ENCODE results near the gene SESN2.
"Not testable (repeated sequence)": the region's sequence is repeated elsewhere in the genome, so short reads cannot be mapped to it uniquely, and the experiment has no call there.

The SESN2 gene

DNA sequence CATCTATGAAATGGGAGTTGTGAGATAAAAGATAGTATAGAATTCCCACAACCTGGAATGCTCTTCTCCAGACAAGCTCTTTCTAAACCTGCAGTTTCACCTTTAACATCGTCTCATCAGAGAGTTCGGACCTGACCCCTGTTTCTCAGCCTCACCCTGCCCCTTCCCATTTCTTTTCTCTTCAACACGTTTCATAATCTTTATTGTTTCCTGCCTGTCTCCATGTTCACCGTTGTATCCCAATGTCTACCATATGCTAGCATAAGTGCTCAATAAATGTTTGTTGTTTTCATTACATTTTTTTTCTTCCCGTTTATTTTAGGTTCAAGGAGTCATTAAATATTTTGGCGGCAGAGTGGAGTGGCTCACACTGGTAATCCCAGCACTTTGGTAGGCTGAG, 32.4 kb downstream of the SESN2 start:
- no peak for DNase-seq

DNA sequence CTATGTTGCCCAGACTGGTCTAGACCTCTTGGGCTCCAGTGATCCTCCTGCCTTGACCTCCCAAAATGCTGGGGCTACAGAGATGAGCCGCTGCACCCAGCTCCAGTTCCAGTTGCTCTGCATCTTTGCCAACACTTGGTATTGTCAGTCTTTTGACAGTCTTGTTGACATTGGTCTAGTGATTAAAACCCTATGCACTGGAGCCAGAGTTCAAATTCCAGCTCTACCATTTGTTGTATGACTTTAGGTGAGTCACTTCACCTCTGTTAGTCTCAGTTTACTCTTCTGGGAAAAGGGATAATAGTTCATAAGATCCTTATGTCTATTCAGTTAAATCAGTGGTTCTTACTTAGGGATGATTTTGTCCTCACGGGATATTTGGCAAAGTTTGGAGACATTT, 36.6 kb downstream of the SESN2 start:
- no peak for DNase-seq

DNA sequence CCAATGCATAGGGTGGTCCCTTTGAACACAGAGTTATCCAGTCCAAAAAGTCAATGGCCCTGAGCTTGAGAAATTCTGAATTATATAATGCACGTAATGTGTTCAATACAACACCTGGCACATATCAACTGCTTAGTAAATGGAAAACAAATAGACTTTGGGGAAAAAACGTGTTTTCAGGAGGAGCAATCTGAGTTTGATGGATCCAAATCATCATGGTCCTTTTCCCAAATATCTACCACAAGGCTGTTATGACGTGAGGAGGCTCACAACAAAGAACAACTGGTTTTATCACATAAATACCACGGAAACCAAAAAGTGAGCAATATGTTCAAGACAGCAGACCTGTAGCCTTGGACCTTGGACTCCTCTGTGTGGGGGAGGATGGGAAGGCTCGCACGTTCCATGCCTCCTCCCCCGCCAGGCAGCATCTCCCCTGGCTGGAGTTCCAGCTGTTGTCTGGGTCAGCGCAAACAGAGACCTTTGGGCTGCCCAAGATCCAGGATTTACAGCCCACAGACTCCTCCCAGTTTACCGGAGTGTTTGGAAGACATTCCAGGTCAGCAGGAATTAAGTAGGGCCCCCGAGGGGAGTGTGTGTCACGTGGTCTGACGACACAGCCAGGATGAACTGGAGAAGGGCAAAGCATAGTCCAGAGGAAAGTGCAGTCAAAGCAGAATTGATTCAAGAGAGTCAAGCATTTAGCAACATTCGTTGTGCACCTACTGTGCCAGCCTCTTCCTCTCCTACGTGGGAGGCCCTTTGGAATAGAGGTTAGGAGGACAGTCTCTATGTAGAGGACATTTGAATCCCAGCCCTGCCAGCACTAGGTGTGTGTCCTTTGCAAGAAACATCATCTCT, 37.3 kb downstream of the SESN2 start:
- DNase-seq: peak in 1 of 2 experiments; percentile 33

DNA sequence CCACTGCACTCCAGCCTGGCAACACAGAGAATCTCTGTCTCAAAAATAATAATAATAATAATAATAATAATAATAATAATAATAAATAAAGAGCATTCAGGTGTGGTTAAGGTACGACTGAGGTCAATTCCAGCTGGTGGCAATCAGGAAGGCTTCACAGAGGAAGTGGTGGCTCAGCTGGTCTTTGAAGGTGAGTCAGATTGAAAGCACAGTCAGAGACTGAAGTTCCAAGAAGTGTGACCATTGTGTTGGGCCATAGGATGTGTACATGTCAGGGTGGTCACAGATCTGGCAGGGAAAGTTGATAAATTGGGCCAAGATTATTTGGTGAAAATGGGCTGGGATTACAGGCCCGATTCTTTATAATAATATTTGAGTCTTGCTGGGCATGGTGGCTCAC, 38.5 kb downstream of the SESN2 start:
- no peak for DNase-seq

DNA sequence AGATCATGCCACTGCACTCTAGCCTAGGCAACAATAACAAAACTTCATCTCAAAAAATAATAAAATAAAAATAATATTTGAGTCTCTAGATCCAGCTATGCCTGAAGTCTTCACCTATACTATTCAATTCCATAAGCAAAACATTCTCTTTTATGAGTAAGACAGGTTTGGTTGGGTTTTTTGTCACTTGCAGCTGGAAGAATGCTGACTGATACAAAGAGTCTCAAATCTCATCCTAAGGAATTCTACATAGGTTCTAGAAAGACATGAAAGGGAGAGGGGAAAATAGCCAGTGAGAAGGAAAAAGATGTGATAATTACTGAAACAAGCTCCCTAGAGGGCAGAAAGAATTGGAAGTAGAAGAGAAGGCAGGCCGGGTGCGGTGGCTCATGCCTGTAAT, 39.1 kb downstream of the SESN2 start:
- no peak for DNase-seq

DNA sequence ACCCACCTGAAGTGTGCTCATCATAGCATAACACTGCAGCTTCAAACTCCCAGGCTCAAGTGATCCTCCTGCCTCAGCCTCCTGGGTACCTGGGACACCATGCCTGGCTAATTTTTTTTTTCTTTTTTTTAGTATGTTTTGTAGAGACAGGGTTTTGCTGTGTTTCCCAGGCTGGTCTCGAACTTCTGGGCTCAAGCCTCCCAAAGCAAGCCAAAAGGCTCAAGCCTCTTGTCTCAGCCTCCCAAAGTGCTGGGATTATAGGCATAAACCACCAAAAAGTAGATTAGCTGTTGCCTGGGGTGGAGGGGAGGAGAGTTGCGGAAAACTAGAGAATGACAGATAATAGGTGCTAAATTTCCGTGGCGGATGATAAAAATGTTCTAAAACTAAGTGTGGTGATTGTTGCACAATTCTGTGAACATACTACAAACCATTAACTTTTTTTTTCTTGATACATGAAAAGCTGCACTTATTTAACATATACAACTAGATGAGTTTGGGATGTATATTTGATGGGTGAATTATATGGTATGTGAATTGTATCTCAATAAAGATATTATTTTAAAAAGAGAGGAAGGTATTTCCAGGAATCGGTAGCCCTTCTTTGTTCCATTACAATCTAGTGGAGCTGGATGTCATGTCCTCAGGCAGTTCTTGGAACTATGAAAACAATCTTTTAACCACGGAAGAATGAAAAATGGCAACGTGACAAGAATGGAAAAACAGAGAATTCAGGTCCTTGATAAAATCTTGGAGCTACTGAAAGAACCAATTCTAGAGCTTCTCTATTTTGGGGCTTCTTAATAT, 42.3 kb downstream of the SESN2 start:
- no peak for DNase-seq

DNA sequence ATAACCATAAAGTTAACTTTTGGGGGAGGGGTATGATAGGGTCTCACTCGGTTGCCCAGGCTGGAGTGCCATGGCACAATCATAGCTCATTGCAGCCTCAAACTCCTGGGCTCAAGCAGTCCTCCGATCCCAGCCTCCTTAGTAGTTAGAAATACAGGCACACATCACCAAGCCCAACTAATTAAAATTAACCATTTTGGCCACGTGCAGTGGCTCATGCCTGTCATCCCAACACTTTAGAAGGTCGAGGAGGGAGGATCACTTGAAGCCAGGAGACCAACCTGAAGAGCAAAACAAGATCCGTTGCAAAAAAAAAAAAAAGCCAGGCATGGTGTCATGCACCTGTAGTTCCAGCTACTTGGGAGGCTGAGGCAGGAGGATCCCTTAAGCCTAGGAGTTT, 42.9 kb downstream of the SESN2 start:
- DNase-seq: no peak

DNA sequence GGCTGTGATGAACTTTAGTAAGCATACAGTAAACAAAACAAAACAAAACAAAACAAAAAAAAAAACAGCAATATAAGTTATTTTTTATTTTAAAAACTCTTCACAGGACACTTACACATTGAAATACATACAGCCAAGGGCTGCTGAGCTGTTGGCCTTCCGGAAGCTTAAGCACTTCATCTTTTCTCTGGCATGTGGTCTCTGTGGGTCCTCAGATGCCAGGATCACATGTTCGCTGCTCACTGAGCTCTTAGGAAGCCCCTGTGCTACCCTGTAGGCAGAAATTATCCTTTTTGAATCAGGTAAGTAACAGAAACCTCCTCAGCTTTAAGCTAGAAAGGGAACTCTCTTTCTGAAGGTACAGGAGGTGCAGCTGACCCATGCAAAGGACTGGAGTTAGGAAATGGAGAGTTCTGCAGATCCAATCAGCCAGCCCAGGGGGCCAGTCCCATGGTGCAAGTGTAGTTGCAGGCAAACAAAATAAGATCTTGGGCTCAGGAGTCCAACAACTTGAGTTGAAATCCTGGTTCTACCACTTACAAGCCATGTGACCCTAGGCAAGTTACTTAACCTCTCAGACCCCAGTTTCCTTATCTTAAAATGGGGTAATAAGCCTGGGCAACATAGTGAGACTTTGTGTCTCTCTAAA, 47.1 kb downstream of the SESN2 start:
- DNase-seq: no peak

DNA sequence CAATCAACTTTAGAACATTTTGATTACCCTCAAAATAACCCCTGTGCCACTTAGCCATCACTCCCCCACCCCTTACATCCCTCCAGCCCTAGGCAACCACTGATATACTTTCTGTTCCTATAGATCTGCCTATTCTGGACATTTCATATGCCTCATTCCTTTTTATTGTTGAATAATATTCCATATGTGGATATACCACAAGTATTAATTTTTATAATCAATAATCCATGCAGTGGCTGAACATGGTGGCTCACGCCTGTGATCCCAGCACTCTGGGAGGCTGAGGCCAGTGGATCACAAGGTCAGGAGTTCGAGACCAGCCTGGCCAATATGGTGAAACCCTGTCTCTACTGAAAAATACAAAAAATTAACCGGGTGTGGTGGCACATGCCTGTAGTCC, 49.4 kb downstream of the SESN2 start:
- DNase-seq: no peak

DNA sequence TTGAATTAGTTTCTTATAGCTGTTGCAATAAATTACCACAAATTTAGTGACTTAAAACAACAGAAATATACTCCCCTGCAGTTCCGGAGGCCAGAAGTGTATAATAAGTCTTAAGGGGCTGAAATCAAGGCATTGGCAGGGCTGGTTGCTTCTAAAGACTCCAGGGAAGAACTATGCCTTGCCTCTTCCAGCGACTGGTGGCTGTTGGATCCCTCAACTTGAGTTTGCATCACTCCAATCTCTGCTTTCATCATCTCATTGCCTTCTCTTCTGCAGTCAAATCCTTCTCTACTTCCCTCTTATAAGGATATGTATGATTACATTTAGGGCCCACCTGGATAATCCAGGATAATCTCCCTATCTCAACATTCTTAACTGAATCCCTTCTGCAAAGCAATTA, 50.4 kb downstream of the SESN2 start:
- peak in 1 of 2 experiments; percentile 76 for DNase-seq

DNA sequence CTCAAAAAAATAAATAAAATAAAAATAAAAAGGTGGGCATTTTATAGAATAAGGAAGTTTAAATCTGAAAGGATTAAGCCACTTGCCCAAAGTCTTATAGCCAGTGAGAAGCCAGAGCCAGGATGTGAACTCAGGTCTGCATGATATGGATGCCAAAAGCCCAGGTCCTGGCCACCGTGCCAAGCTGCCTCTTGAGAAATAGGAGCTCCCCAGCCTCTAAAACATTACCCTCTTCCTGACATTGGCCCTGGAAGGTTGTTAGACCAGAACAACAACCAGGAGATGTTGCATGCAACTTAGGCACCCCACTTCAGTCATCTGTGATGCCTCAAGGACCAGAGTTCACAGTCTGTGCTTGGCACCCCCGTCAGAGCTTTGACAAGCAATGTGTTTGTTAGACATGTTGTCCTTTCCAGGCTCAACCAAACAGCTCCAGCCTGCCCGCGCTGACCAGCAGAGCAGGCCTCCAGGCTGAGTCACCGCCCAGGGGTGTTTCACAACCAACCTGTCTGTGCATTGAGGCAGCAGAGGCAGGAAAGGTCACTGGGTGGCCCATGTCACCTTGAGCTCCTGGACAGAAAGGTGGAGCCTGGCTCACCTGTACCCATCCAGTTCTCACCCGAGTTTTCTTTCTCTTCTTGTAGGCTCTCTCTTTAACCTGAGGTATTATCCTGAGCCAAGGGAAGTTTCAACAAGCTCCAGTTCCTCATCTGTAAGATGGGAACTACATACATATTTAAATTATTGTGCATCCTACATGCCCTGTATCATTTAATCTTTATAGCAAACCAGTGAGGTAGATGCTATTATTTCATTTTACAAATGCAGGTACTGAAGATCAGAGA, 54.6 kb downstream of the SESN2 start:
- DNase-seq: no peak

DNA sequence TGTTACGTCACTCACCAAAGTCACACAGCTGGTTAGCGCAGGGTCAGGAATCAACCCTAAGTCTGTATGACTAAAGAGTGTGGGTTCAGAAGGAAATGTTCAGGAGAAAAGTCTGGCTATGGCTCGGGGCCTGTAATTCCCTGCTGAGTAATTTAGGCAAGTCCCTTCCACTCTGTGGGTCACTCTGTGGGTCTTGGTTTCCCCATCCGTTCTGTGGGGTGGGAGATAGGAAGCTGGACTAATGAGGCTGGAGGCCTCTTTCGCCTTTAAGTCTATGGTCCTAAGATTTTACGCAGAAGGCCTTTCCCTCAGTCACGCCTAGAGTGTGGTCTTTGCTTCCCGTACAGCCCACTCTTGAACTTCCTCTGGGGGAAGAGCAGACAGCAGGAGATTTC, 55.2 kb downstream of the SESN2 start:
- DNase-seq: no peak

DNA sequence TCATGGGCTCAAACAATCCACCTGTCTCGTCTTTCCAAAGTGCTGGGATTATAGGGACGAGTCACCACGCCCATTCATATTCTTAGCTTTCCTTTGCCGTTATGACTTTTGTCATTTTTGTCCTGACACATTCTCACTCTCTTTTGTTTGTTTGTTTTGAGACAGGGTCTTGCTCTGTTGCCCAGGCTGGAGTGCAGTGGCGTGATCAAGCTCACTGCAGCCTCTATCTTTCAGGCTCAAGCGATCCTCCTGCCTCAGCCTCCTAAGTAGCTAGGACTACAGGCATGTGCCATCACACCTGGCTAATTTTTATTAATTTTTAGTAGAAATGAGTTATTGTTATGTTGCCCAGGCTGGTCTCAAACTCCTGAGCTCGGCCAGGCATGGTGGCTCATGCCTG, 57.7 kb downstream of the SESN2 start:
- no peak for DNase-seq

DNA sequence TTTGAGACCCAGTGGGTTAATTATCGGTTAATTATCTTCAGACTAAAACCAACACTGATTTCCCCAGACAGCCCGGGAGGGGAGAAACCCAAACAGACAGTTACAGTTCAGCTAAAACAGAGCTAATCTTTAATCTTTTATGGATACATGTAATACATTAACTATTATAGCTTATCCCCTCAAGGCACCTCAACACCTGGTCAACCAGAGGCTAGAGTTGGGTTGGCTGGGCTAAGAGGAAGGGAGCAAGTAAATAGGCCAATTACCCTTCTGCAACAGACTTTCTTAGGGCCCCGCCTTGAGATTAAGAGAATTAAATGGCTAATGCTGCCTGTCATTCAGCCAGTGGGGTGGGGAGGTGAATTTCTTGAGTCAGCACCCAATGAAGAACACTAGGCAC, 62.9 kb downstream of the SESN2 start:
- peak; percentile 57 to 71 for DNase-seq

DNA sequence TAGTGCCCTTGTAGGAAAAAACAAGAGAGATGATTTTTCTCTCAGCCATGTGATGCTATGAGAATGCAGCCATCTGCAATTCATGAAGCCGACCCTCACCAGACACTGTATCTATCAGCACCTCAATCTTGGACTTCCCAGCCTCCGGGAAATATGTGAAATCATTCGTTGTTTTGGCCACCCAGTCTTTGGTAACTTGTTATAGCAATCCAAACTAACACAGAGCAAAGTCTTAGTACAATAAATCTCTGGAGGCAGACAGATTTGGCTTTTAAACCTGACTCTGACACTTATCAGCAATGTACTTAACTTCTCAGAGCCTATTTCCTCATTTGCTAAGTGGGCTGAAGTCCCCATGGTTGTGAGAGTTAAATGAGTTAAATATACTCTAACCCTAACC, 64.4 kb downstream of the SESN2 start:
- DNase-seq: peak in 1 of 2 experiments; percentile 3

DNA sequence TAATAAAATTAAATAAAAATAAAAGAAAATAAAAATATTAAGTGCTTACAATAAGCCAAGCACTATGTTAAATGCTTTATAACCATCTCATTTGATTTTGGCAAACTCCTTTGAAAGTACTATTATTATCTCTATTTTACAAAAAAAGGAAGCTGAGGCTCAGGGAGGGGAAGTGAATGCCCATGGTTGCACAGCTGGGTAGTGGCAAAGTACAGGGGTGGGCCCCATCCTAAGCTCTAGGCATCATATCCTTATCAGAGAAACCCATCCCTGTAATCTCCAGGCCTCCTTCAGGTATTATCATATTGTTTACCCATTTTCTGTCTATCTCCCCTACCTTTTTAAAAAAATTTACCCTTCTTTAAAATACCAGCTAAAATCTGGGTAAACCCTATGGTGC, 67.2 kb downstream of the SESN2 start:
- no peak for DNase-seq

DNA sequence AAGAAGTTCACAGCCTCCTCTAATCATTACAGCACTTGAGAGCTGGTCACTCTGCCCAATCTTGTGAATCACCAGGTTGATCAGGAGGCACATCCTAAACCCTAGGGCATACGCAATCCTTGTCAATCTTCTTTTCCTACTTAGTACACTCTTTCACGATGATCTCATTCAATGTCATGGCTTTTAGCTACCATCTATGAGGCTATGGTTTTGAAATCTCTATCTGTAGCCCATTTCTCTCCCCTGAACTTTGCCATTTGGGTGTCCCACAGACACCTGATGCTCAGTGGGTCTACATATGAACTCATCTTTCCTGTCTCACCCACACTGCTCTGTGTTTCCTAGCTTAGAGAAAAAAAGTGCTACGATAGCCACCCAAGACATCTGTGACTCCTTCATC, 67.7 kb downstream of the SESN2 start:
- no peak for DNase-seq

DNA sequence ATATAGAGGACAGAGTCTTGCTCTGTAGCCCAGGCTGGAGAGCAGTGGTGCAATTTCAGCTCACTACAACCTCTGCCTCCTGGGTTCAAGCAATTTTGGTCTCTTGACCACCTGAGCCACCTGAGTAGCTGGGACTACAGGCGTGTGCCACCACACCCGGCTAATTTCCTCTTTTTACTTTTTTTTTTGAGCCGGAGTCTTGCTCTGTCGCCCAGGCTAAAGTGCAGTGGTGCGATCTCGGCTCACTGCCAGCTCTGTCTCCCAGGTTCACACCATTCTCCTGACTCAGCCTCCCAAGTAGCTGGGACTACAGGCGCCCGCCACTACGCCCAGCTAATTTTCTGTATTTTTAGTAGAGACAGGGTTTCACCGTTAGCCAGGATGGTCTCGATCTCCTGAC, 68.1 kb downstream of the SESN2 start:
- DNase-seq: not testable (repeated sequence)

DNA sequence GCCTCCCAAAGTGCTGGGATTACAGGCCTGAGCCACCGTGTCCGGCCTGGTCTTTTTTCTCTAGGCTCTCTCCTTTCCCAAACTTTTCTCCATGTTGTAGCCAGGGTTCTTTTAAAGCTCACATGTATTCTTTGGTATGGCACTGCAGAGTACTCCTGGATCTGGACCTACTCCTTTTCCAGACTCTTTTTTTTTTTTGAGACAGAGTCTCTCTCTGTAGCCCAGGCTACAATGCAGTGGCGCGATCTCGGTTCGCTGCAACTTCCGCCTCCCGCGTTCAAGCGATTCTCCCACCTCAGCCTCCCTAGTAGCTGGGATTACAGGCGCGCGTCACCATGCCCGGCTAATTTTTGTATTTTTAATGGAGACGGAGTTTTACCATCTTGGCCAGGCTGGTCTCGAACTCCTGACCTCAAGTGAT, 68.9 kb downstream of the SESN2 start:
- DNase-seq: no peak

DNA sequence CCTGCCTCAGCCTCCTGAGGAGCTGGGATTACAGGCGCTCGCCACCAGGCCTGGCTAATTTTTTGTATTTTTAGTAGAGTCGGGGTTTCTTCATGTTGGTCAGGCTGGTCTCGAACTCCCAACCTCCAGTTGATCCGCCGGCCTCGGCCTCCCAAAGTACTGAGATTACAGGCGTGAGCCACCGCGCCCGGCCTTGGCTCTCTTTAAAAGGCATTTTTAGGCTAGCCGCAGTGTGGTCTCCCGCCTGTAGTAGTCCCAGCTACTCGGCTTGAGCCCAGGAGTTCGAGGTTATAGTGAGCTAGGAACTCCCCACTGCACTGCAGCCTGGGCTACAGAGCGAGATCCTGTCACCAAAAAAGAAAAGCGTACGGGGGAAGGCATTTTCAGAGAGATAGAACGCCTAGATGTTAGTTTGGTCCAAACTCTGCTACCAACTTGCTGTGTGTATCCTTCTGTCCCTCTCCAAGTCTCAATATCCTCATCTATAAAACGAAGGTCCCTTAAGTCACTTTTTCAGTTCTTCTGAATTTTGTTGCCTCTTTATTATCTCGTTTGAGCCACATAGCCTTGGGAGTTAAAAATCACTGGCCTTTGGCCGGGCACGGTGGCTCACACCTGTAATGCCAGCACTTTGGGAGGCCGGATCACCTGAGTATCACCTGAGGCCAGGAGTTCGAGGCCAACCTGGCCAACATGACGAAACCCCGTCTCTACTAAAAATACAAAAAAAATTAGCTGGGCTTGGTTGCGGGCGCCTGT, 70.3 kb downstream of the SESN2 start:
- DNase-seq: peak in 1 of 2 experiments; percentile 10

All from NCI-H524 (cell line).